GM18508 (cell line): ENCODE measurements around the gene RCN1.

ENCODE experiments used
- ATAC-seq: cut with Tn5 transposase; IDR thresholded peaks from one replicate; pipeline ENCODE4 v1.9.1; 2021; ENCODE audit warnings: moderate number of reproducible peaks; ENCODE audit not compliant: insufficient read depth, unreplicated experiment

Gene RCN1

GRCh38 chr11:32149748-32150147 is 58.9 kb downstream of the RCN1 start:
- ATAC-seq: no peak

- no peak for ATAC-seq
Measured at GRCh38 chr11:32151027-32151426, 60.2 kb downstream of the RCN1 start.

- ATAC-seq: no peak
Measured at GRCh38 chr11:32152216-32152615, 61.3 kb downstream of the RCN1 start.

- no peak for ATAC-seq
Measured at GRCh38 chr11:32152821-32153220, 61.9 kb downstream of the RCN1 start.

- no peak for ATAC-seq
Measured at GRCh38 chr11:32153747-32154146, 62.9 kb downstream of the RCN1 start.

GRCh38 chr11:32154275-32154674 is 63.4 kb downstream of the RCN1 start:
- ATAC-seq: no peak
